Measurements from ENCODE around the gene MITF. TPM values are rescaled to one million over a fixed set of nuclear protein-coding genes. Genes with fewer than 3 reads are reported as not detected.

Gene MITF
- total and polyA plus RNA-seq, 9 donors: 5.7 to 9.6 (median 7.4) TPM

DNA sequence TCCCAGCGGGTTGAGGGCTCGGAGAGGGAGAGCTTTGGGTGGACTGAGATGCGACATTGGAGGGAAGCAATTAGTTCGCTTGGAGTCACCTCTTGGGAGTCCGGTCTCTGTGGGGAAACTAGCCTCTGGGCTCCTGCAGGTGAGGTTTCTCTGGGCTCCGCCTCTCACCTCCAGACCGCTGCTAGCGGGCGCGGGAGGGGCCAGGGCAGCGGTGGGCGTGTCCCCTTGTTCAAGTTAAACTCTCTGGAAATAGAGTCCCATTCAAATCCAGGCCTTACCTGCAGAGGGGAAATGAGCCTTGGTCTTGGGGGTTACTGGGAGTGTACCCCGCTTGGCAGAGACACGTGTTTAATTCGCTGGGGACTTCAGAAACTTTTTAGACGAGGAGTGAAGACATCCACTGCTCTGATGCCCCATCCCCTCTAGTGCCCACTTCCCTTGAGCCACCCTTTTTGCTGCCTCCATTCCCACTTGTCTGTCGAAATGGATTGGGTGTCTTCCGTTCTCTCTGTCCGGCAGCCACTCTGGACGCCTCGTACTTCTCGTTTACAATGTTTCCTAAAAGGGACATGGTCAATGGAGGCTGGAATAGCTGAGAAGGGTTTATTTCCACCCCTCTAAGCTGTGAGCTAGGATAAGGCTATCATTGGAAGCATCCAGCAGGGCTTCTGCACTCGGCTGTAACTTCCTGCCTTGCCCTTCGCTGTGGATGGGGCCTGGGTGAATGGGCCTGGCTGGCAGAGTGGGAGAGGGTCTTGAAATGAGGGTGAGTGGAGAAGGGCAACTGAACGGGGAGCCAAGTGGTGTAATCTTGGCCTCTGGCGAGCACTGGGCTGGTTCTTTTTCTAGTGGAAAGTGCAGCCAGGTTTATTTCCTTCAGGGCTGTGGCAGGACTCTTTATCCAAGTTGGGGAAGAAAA is 1.1 kb downstream of the MITF start:
- peaks cover 14% of the 10 kb centered on the region for H3K4me1 ChIP-seq (ENCODE audit: control insufficient read depth, insufficient read depth, low read length)
- H3K27ac ChIP-seq (ENCODE audit: low read length): no peak overlapping the region
- peak overlapping the region; percentile 90 for H3K4me3 ChIP-seq (ENCODE audit: low read length)
- 23% methylated on average over 10 of the region's 26 CpGs for WGBS (ENCODE audit: insufficient coverage)
- no peaks in the 10 kb centered on the region for H3K36me3 ChIP-seq (ENCODE audit: control insufficient read depth, insufficient read depth, low read length)
- H3K9me3 ChIP-seq (replicated peaks; ENCODE audit: control insufficient read depth, low read depth, low read length): no peaks in the 10 kb centered on the region
- H3K27me3 ChIP-seq (ENCODE audit: control insufficient read depth, insufficient read depth, low read length): peaks cover 7% of the 10 kb centered on the region
- peak; percentile 35 for DNase-seq

DNA sequence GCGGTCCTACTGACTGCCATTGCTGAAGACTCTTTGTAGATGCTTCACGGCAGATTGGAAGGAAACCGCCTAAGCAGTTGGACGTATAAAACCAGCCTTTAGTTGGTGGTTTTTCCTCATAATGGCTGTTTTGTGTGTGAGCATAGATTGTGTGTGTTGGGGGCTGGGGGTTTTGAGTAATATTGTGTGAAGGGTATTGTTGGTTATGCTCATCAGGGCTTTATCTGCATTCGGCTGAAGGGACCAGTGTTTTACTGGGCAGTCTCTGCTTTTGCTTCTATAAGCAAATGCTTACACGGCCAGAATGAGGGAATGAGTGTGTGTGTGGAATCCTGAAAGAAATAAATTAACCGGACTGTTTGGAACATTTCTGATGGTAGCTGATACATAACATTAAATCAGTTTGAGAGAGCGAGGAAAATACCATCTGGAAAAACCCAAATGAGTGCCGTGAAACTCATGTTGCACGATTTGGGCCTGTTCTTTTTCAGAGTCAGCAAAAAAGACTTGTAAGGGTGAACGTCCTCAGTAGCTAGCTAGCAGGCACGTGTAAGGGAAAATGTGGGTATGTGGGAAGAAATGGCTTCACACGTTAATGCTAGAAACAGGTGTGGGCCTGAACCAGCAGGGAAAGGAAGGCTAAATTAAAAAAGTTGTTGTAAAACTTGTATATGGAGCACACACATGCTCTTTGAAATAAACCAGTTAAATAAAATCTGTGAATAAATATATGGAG is 1.9 kb downstream of the MITF start:
- H3K27me3 ChIP-seq (ENCODE audit: control insufficient read depth, insufficient read depth, low read length): peaks cover 7% of the 10 kb centered on the region
- WGBS (ENCODE audit: insufficient coverage): 68% methylated on average over 12 of the region's 13 CpGs
- peak overlapping the region; percentile 6 for H3K4me3 ChIP-seq (ENCODE audit: low read length)
- no peak overlapping the region for H3K27ac ChIP-seq (ENCODE audit: low read length)
- H3K4me1 ChIP-seq (ENCODE audit: control insufficient read depth, insufficient read depth, low read length): peaks cover 14% of the 10 kb centered on the region
- no peaks in the 10 kb centered on the region for H3K9me3 ChIP-seq (replicated peaks; ENCODE audit: control insufficient read depth, low read depth, low read length)
- no peaks in the 10 kb centered on the region for H3K36me3 ChIP-seq (ENCODE audit: control insufficient read depth, insufficient read depth, low read length)
- DNase-seq: peak; percentile 61

DNA sequence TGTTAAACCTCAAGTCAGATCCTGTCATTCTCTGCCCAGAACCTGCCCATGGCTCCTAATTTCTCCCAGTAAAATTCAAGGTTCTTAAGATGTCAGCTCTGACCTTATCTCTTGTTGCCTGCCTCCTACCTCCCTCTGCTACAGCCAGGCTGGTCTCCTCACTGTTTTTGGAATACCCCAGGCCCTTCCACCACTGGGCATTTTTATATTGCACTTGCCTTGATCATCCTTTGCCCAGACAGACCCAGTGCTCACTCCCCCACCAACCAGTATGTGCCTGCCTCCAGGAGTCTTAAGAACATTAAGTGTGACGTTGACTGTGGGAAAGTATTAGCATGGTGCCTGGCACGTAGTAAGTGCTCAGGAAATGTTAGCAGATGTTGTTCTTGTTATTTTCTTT is 3.1 kb downstream of the MITF start:
- Histone ChIP-seq H3K4me1 (ENCODE audit: control insufficient read depth, insufficient read depth, low read length) (peaks cover 18% of the 10 kb centered on the region), H3K36me3 (ENCODE audit: control insufficient read depth, insufficient read depth, low read length) (no peaks in the 10 kb centered on the region)
- WGBS (ENCODE audit: insufficient coverage): no CpG with 5 or more reads among the region's 2 CpGs

DNA sequence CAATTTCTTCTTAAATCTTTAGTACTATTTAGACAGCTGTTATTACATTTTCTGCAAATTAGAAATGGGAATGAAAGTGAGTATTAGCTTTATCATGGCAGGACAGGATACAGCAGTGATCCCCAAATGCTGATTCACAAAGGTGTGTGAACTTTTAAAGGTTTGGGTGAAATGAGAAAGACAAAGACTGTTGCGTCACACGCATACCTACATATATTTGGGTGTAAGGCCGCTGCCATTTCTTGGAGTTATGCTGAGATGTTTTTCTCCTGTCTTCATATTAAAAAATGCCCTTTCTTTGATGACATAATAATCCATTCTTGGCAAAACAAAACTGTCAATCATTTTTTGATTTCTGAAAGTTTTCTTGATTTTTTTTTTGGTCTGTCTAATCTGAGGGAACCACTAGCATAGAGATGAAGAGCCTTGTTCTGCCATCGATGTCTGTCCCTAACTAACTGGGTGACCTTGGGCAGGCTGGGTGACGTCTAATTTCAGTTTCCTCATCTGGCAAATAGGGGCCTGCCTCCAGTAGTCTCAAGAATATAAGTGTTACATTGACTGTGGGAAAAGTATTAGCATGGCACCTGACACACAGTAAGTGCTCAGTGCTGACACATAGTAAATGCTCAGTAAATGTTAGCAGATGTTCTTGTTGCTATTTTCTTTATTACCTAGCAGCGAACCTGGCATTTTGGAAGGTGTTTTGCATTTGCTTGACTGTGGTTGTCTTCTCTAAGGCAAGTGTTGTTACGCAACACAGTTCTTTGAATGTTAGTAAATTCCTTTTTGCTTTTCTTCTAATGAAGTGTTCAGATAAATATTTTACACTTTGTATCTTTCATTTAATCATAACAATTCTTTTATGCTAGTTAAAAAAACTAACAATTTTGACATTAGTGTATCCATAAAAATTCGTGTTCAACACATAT is 5.0 kb downstream of the MITF start:
- no peaks in the 10 kb centered on the region for H3K36me3 ChIP-seq (ENCODE audit: control insufficient read depth, insufficient read depth, low read length)
- H3K9me3 ChIP-seq (replicated peaks; ENCODE audit: control insufficient read depth, low read depth, low read length): no peaks in the 10 kb centered on the region
- no peak for DNase-seq
- H3K4me3 ChIP-seq (ENCODE audit: low read length): no peak overlapping the region
- 100% methylated on average over 1 of the region's 8 CpGs for WGBS (ENCODE audit: insufficient coverage)
- peaks cover 7% of the 10 kb centered on the region for H3K27me3 ChIP-seq (ENCODE audit: control insufficient read depth, insufficient read depth, low read length)
- H3K4me1 ChIP-seq (ENCODE audit: control insufficient read depth, insufficient read depth, low read length): peaks cover 18% of the 10 kb centered on the region
- no peak overlapping the region for H3K27ac ChIP-seq (ENCODE audit: low read length)

More for the DNA sequence above, 3.1 kb downstream of the MITF start:
- no peak for DNase-seq
- H3K27me3 ChIP-seq (ENCODE audit: control insufficient read depth, insufficient read depth, low read length): peaks cover 7% of the 10 kb centered on the region
- no peak overlapping the region for H3K4me3 ChIP-seq (ENCODE audit: low read length)
- H3K9me3 ChIP-seq (replicated peaks; ENCODE audit: control insufficient read depth, low read depth, low read length): no peaks in the 10 kb centered on the region
- H3K27ac ChIP-seq (ENCODE audit: low read length): no peak overlapping the region

DNA sequence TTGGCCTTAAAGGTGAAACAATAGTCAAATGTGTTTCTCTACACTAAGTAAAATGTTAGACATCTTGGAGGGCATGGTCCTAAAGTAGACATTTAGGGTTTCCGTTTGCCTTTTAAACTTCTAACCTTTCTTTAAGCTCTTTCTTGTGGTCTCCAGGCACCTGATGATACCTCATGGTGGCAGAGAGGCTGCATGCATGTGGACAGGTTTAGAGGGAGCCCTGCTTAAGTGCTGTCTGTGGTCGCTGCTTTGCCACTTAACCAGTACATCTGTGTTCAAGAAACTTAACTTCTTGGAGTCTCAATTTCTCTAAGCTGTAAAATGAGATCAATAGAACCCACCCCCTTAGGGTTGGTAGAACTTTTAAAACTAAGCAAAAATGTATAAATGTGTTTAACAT is 6.2 kb downstream of the MITF start:
- peaks cover 11% of the 10 kb centered on the region for H3K4me1 ChIP-seq (ENCODE audit: control insufficient read depth, insufficient read depth, low read length)
- no peak overlapping the region for H3K4me3 ChIP-seq (ENCODE audit: low read length)
- WGBS (ENCODE audit: insufficient coverage): no CpG with 5 or more reads among the region's 2 CpGs
- H3K27me3 ChIP-seq (ENCODE audit: control insufficient read depth, insufficient read depth, low read length): peaks cover under 1% of the 10 kb centered on the region
- H3K9me3 ChIP-seq (replicated peaks; ENCODE audit: control insufficient read depth, low read depth, low read length): no peaks in the 10 kb centered on the region
- H3K27ac ChIP-seq (ENCODE audit: low read length): peak overlapping the region; percentile 9
- no peak for DNase-seq
- no peaks in the 10 kb centered on the region for H3K36me3 ChIP-seq (ENCODE audit: control insufficient read depth, insufficient read depth, low read length)

DNA sequence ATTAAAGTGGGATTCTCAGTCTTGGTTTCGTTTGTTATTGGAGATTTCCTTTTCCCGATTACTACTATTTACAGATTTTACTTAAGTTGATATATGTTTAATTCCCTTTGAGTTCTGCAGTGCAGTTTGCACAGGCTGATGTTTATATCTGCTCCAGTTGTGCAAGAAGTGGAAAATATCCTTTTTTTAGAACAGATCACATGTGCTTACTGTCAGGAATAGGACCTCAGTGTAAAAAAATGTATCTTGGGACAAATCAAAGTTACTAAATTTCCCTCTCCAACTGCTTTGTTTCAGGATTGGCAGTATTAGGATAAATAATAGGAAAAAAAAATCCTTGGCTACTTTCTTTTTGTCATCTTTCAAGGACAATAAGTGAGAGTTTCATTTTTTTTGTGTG is 6.9 kb downstream of the MITF start:
- Histone ChIP-seq H3K4me3 (ENCODE audit: low read length) (no peak overlapping the region), H3K27ac (ENCODE audit: low read length) (peak overlapping the region; percentile 50), H3K27me3 (ENCODE audit: control insufficient read depth, insufficient read depth, low read length) (no peaks in the 10 kb centered on the region), H3K4me1 (ENCODE audit: control insufficient read depth, insufficient read depth, low read length) (peaks cover 6% of the 10 kb centered on the region), H3K9me3 (replicated peaks; ENCODE audit: control insufficient read depth, low read depth, low read length) (no peaks in the 10 kb centered on the region), H3K36me3 (ENCODE audit: control insufficient read depth, insufficient read depth, low read length) (no peaks in the 10 kb centered on the region)
- peak; percentile 95 for DNase-seq
- WGBS (ENCODE audit: insufficient coverage): no CpG with 5 or more reads among the region's 2 CpGs

DNA sequence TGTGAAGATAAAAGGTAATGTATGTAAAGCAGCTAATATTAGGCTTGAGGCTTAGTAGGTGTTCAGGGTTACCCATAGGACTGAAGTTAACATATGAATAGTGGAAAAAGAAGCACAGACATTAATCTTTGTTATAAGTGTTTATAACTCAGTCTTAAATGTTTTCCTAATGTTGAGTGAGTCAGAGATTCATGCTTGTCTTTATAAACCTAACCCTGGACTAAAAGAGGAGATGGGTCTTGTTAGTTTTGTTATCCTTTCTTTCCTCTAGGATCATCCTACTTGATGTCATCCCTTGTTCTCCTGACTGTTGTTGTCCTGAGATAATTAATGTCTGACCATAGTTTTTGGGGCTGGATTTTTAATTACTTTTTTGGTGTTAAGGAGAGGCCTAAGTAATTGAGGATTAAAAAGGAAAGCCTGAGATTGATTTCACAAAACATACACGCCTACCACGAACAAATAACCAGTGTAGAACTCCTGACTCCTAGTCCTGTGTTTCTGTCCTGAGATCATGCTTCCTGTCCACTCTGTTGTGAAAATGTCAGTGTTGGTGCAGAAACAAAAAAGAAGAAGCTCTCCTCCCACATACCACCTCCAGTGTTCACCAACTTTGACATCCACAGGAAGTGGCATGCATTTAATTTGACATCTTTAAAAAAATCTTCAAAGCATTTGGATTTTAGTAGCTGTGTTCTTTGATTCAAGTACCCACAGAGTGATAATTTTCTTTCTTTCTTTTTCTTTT is 8.4 kb downstream of the MITF start:
- peaks cover under 1% of the 10 kb centered on the region for H3K9me3 ChIP-seq (replicated peaks; ENCODE audit: control insufficient read depth, low read depth, low read length)
- no peaks in the 10 kb centered on the region for H3K27me3 ChIP-seq (ENCODE audit: control insufficient read depth, insufficient read depth, low read length)
- no CpG with 5 or more reads among the region's 2 CpGs for WGBS (ENCODE audit: insufficient coverage)
- H3K27ac ChIP-seq (ENCODE audit: low read length): no peak overlapping the region
- peaks cover 6% of the 10 kb centered on the region for H3K4me1 ChIP-seq (ENCODE audit: control insufficient read depth, insufficient read depth, low read length)
- H3K36me3 ChIP-seq (ENCODE audit: control insufficient read depth, insufficient read depth, low read length): no peaks in the 10 kb centered on the region
- no peak overlapping the region for H3K4me3 ChIP-seq (ENCODE audit: low read length)
- DNase-seq: peak; percentile 37

DNA sequence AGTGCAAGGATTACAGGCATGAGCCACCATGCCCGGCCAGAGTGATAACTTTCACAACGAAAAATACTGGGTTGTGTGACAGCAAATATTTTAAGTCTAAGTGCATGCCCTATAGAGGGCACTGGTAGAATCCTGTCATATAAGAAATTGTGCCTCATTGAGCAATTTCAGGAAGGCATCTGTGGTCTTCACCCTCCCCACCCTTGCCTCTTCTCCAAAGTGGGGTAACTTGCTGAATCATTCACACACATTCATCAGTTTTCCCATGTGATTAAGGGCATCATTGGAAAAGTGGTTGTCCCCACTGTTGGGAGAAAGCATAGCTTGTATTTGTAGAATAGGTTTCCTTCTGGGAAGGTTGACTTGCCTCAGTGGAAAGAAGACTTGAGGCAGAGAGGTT is 9.2 kb downstream of the MITF start:
- Histone ChIP-seq H3K27ac (ENCODE audit: low read length) (no peak overlapping the region), H3K4me1 (ENCODE audit: control insufficient read depth, insufficient read depth, low read length) (peaks cover 6% of the 10 kb centered on the region), H3K4me3 (ENCODE audit: low read length) (no peak overlapping the region), H3K27me3 (ENCODE audit: control insufficient read depth, insufficient read depth, low read length) (no peaks in the 10 kb centered on the region), H3K36me3 (ENCODE audit: control insufficient read depth, insufficient read depth, low read length) (no peaks in the 10 kb centered on the region), H3K9me3 (replicated peaks; ENCODE audit: control insufficient read depth, low read depth, low read length) (peaks cover 9% of the 10 kb centered on the region)
- WGBS (ENCODE audit: insufficient coverage): 79% methylated on average over 2 of the region's 2 CpGs
- no peak for DNase-seq

DNA sequence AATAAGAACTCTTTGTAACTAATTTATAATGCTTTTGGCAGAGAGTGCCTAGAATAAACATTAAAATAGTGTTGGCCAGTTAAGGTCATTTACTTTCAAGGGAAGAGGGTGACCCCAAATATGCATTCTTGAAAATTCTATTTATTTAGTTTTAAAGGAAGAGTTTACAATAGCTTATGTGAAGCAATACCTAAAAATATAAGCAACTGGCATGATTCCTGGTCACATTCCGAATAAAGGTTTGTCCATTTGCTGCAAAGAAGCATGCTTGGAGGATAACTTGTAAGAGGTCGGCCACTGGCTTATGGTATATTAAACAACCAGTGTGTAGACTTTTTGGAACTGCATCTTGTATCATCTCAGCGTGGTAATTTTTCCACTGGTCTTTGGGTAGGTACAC is 10.2 kb downstream of the MITF start:
- Histone ChIP-seq H3K9me3 (replicated peaks; ENCODE audit: control insufficient read depth, low read depth, low read length) (peaks cover 9% of the 10 kb centered on the region), H3K27me3 (ENCODE audit: control insufficient read depth, insufficient read depth, low read length) (no peaks in the 10 kb centered on the region), H3K27ac (ENCODE audit: low read length) (no peak overlapping the region), H3K4me3 (ENCODE audit: low read length) (no peak overlapping the region), H3K36me3 (ENCODE audit: control insufficient read depth, insufficient read depth, low read length) (no peaks in the 10 kb centered on the region), H3K4me1 (ENCODE audit: control insufficient read depth, insufficient read depth, low read length) (peaks cover 6% of the 10 kb centered on the region)
- WGBS (ENCODE audit: insufficient coverage): 71% methylated on average over 2 of the region's 3 CpGs
- peak; percentile 27 for DNase-seq

All from muscle of leg (tissue), 11 donors.